ENCODE data around the gene AASS. TPM values are rescaled to one million over a fixed set of nuclear protein-coding genes. Genes with fewer than 3 reads are reported as not detected.

The AASS gene
- total RNA-seq, 2 experiments from 2014 or later, result 0.98 to 1.5 TPM

DNA sequence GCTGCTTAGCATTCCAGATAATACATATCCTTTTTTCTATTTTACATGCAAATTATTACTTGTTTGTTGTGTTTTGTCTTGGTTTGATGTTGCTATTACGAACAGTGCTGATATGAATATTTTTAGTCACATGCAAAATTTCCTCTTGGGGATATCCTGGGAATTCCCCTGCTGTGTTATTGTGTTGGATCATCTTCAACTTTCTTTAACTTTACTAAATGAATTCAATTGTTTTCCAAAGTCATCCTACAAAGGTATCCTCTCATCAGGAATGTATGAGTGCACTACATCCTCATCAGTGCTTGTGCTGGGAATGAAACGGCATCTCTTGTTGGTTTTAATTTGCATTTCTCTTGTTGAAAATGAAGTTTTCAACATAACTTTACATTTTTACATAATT is 87.1 kb downstream of the AASS start:
- Mint-ChIP-seq H3K9me3 (no peaks in the 10 kb centered on the region), H3K27me3 (peaks cover 4% of the 10 kb centered on the region), H3K36me3 (ENCODE audit: low read depth) (no peaks in the 10 kb centered on the region), H3K4me1 (ENCODE audit: low read depth) (no peaks in the 10 kb centered on the region), H3K27ac (no peak overlapping the region), H3K4me3 (no peak overlapping the region)
- POLR2A ChIA-PET, result no interaction called here
- H3K9me3 ChIP-seq (ENCODE audit: control insufficient read depth in 1 of 2, insufficient read depth in 1 of 2, low read length in 2 of 2), result no peaks in the 10 kb centered on the region
- H3K36me3 ChIP-seq (ENCODE audit: insufficient read depth, low read length), result no peaks in the 10 kb centered on the region
- no peaks in the 10 kb centered on the region for H3K27me3 ChIP-seq (ENCODE audit: control insufficient read depth in 1 of 2, insufficient read depth in 2 of 2, low read length in 2 of 2)
- no peak overlapping the region for H3K4me3 ChIP-seq (ENCODE audit: low read length)
- TF ChIP-seq CTCF (IDR thresholded peaks at IDR 0.05), result no peak
- ATAC-seq (ENCODE audit: poor library complexity) (no peak), DNase-seq (no peak)
- no peaks in the 10 kb centered on the region for H3K4me1 ChIP-seq (ENCODE audit: insufficient read depth, low read length)
- CTCF ChIA-PET, result no interaction called here
- intact Hi-C loops (cut with DNase I, micrococcal nuclease), result no loop called here
- no peak overlapping the region for H3K27ac ChIP-seq (ENCODE audit: low read depth in 1 of 2, low read length in 2 of 2)

DNA sequence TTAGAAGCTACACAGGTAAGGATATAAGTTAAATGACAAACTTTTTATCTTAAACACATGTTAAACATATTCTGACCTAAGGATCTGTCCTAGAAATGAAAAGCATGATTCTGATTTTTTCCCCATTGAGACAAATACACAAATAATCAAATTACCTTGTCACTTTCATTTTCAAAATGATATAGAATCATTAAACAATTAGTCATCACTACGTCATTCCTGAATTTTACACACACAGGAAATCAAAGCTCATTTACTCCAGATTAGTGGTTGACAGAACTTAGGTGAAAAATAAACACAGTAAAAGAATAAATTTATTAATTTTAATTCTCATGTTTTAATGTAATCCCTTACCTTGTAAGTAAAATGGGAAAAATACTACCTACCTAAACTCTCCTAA is 89.0 kb downstream of the AASS start:
- POLR2A ChIA-PET, result no interaction called here
- no peak for TF ChIP-seq CTCF (IDR thresholded peaks at IDR 0.05)
- CTCF ChIA-PET, result no interaction called here

DNA sequence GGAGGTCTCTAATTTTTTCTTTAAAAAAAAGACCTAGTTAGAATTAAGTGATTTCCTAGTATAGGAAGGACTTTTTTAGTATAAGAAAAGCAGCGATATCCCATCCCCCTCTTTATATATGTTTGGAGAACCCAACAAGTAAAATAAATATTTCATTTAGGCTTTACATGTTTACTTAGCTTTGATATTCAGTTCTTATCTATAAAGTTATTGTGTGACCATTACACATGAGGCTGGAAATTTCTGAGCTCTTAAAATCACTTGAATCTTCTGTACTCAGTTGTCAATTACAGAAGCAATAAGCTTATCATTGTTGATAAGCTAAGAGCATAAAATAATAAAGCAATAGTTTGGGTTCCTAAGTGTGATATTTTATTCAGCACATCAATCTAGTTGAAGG is 89.7 kb downstream of the AASS start:
- no peak for DNase-seq
- H3K27ac Mint-ChIP-seq, result no peak overlapping the region
- H3K27ac ChIP-seq (ENCODE audit: low read depth in 1 of 2, low read length in 2 of 2), result no peak overlapping the region
- no peaks in the 10 kb centered on the region for H3K4me1 Mint-ChIP-seq (ENCODE audit: low read depth)
- no peak overlapping the region for H3K4me3 ChIP-seq (ENCODE audit: low read length)
- no peaks in the 10 kb centered on the region for H3K4me1 ChIP-seq (ENCODE audit: insufficient read depth, low read length)
- ATAC-seq (ENCODE audit: poor library complexity), result no peak
- no peaks in the 10 kb centered on the region for H3K27me3 ChIP-seq (ENCODE audit: control insufficient read depth in 1 of 2, insufficient read depth in 2 of 2, low read length in 2 of 2)
- no peaks in the 10 kb centered on the region for H3K36me3 ChIP-seq (ENCODE audit: insufficient read depth, low read length)
- no peak overlapping the region for H3K4me3 Mint-ChIP-seq
- H3K27me3 Mint-ChIP-seq, result no peaks in the 10 kb centered on the region
- no peaks in the 10 kb centered on the region for H3K9me3 Mint-ChIP-seq
- intact Hi-C loops (cut with DNase I, micrococcal nuclease), result no loop called here
- no peaks in the 10 kb centered on the region for H3K9me3 ChIP-seq (ENCODE audit: control insufficient read depth in 1 of 2, insufficient read depth in 1 of 2, low read length in 2 of 2)
- ChIA-PET POLR2A (no interaction called here), CTCF (no interaction called here)
- no peak for TF ChIP-seq CTCF (IDR thresholded peaks at IDR 0.05)
- no peaks in the 10 kb centered on the region for H3K36me3 Mint-ChIP-seq (ENCODE audit: low read depth)

More for the DNA sequence above, 89.0 kb downstream of the AASS start:
- no peak overlapping the region for H3K27ac Mint-ChIP-seq
- ATAC-seq (ENCODE audit: poor library complexity), result no peak
- no peak overlapping the region for H3K4me3 Mint-ChIP-seq
- Histone ChIP-seq H3K4me1 (ENCODE audit: insufficient read depth, low read length) (no peaks in the 10 kb centered on the region), H3K36me3 (ENCODE audit: insufficient read depth, low read length) (no peaks in the 10 kb centered on the region), H3K27ac (ENCODE audit: low read depth in 1 of 2, low read length in 2 of 2) (no peak overlapping the region), H3K4me3 (ENCODE audit: low read length) (no peak overlapping the region), H3K27me3 (ENCODE audit: control insufficient read depth in 1 of 2, insufficient read depth in 2 of 2, low read length in 2 of 2) (no peaks in the 10 kb centered on the region), H3K9me3 (ENCODE audit: control insufficient read depth in 1 of 2, insufficient read depth in 1 of 2, low read length in 2 of 2) (no peaks in the 10 kb centered on the region)
- no peaks in the 10 kb centered on the region for H3K36me3 Mint-ChIP-seq (ENCODE audit: low read depth)
- no peak for DNase-seq
- H3K27me3 Mint-ChIP-seq, result no peaks in the 10 kb centered on the region
- intact Hi-C loops (cut with DNase I, micrococcal nuclease), result no loop called here
- no peaks in the 10 kb centered on the region for H3K4me1 Mint-ChIP-seq (ENCODE audit: low read depth)
- no peaks in the 10 kb centered on the region for H3K9me3 Mint-ChIP-seq
